ENCODE measurements around the gene HRCT1. TPM values are rescaled to one million over a fixed set of nuclear protein-coding genes. Genes with fewer than 3 reads are reported as not detected.

Gene HRCT1
- total and polyA plus RNA-seq, 10 donors = 0.52 to 2.5 (median 0.91) TPM; not detected in 4

DNA sequence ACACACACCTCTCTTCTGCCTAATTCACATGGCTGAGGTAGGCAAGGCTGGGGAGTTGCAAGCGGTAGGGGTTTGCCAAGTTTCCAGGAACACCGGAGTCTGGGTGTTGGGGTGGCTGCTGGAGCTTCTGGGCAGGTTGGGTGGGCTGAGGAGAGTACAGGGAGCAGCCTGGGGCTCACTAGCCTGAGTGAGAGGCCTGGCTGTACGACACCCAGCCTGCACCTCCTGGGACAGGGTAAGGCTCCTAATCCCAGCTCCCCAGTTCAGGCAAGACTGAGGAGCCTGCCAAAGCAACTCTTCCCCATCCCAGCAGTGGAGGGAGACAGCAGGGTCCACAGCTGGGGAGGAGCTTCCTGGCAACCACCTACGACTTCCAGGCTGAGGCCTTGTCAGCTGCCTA is 11.3 kb downstream of the HRCT1 start:
- no peak for TF ChIP-seq POLR2A (IDR thresholded peaks at IDR 0.05)
- TF ChIP-seq, protein P1, sequence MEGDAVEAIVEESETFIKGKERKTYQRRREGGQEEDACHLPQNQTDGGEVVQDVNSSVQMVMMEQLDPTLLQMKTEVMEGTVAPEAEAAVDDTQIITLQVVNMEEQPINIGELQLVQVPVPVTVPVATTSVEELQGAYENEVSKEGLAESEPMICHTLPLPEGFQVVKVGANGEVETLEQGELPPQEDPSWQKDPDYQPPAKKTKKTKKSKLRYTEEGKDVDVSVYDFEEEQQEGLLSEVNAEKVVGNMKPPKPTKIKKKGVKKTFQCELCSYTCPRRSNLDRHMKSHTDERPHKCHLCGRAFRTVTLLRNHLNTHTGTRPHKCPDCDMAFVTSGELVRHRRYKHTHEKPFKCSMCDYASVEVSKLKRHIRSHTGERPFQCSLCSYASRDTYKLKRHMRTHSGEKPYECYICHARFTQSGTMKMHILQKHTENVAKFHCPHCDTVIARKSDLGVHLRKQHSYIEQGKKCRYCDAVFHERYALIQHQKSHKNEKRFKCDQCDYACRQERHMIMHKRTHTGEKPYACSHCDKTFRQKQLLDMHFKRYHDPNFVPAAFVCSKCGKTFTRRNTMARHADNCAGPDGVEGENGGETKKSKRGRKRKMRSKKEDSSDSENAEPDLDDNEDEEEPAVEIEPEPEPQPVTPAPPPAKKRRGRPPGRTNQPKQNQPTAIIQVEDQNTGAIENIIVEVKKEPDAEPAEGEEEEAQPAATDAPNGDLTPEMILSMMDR (IDR thresholded peaks at IDR 0.05 in 8 of 11, conservative IDR thresholded peaks at IDR 0.05 in 3 of 11) = no peak
- TF ChIP-seq POLR2AphosphoS5 (IDR thresholded peaks at IDR 0.05) = no peak
- Histone ChIP-seq H3K4me1 (peaks cover 0 to 46% (median 14%) of the 10 kb centered on the region in 6 donors), H3K9me3 (no peaks in the 10 kb centered on the region), H3K27ac (peak overlapping the region in 5 of 8 donors; percentile 11 to 73 (median 63)), H3K27me3 (replicated peaks in 1 of 7) (no peaks in the 10 kb centered on the region), H3K36me3 (no peaks in the 10 kb centered on the region), H3K4me3 (no peak overlapping the region)
- intact Hi-C loops (cut with DNase I; ENCODE audit: low total_unique reads) = no loop called here
- DNase-seq = no peak
- WGBS, 5 donors = 85 to 96% (median 88%) methylated on average over 2 to 4 of the region's 4 CpGs

DNA sequence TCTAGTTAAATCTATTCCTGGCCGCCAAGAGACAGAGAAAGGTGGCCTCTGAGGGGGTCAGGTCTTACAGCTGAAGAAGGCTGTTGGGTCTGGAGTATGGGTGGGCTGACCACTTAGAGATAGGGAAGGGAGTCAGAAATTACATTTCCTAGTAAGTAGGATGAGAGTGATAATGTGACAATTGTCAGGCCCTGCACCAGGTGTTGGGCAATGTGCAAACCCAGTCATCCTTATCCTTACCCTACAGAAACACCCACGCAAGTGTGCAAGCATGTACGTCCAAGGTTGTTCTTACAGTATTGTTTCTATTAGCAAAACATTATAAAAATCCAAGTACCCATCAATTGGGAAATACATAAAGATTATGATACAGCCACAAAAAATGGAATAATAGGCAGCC is 12.8 kb downstream of the HRCT1 start:
- peaks cover 0 to 6% (median 0%) of the 10 kb centered on the region in 7 donors for H3K27me3 ChIP-seq (replicated peaks in 1 of 7)
- no peak for DNase-seq
- TF ChIP-seq POLR2A (IDR thresholded peaks at IDR 0.05) (no peak), POLR2AphosphoS5 (IDR thresholded peaks at IDR 0.05) (no peak)
- TF ChIP-seq, protein P1 (IDR thresholded peaks at IDR 0.05 in 8 of 11, conservative IDR thresholded peaks at IDR 0.05 in 3 of 11) = no peak
- peak overlapping the region in 4 of 8 donors; percentile 18 to 68 (median 41) for H3K27ac ChIP-seq
- WGBS, 5 donors = 81 to 91% (median 87%) methylated on average over 3 of the region's 3 CpGs
- no peaks in the 10 kb centered on the region for H3K9me3 ChIP-seq
- H3K4me1 ChIP-seq = peaks cover under 1 to 41% (median 12%) of the 10 kb centered on the region in 6 donors
- intact Hi-C loops (cut with DNase I; ENCODE audit: low total_unique reads) = no loop called here
- H3K36me3 ChIP-seq = no peaks in the 10 kb centered on the region
- no peak overlapping the region for H3K4me3 ChIP-seq

DNA sequence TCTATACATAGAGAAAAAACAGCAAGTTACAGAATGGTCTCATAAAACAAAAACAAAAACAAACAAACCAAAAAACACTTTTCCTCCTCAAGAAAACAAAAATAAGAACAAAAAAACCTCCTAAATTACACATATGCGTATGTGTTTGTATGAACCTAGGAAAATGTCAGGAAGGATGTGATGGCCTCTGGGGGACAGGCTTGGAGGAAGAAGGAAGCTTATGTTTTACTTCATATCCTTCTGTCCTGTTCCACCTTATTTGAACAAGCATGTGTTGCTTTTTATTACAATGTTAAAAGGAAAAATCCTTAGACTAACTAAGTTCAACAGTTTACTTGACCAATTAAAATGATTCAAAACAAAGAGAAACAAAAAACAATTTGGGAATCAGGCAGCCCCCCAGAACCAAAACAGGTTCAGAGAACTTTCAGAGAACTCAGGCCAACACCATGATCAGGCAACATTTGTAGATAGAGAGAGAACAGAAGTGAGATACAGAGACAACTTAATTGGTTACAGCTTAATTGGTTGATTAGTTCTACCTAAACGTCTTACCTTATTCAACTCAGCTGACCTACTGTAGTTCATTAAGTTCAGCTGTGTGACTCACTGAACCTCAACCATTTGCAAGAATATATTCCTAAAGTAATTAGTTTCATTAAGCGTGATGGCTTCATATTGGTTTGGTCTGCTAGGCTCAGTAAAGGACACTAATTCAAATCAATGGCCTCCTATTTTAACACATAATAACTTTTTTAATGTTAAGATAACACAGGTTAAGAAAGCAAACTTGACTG is 13.4 kb downstream of the HRCT1 start:
- 69 to 74% (median 71%) methylated on average over 3 of the region's 3 CpGs for WGBS, 5 donors
- Histone ChIP-seq H3K4me1 (peaks cover 3 to 45% (median 18%) of the 10 kb centered on the region in 6 donors), H3K4me3 (no peak overlapping the region), H3K27me3 (replicated peaks in 1 of 7) (peaks cover 0 to 6% (median 0%) of the 10 kb centered on the region in 7 donors), H3K9me3 (no peaks in the 10 kb centered on the region), H3K27ac (peak overlapping the region in 6 of 8 donors; percentile 15 to 68 (median 30)), H3K36me3 (no peaks in the 10 kb centered on the region)
- no peak for DNase-seq
- intact Hi-C loops (cut with DNase I; ENCODE audit: low total_unique reads) = no loop called here
- TF ChIP-seq, protein P1 (IDR thresholded peaks at IDR 0.05 in 8 of 11, conservative IDR thresholded peaks at IDR 0.05 in 3 of 11) = no peak
- TF ChIP-seq POLR2AphosphoS5 (IDR thresholded peaks at IDR 0.05) (no peak), POLR2A (IDR thresholded peaks at IDR 0.05) (no peak)

DNA sequence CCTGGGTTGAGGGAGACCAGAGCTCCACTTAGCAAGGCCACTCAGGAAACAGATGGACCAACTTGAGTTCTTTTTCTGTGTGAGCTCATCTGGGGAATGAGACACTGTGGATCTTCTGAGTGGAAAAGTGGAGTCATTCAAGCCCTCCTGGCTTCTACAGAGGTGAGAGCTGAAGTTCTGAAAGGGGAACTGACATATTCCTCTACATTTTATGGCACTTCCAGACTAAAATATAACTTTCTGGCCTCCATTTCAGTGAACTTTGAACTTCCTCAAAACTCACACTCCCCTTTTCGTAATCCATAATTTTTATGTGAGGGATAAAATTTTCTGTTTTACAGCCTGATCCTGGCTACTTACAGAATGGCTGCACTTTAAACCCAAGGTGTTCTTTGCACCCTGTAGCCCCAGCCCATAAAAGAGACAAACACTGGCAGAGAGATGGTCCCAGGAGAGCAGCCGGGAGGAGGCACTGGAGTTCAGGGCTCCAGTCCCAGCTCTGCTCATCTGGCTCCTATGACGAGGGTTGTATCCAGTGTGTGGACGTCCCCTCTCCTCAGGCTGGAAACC is 14.1 kb downstream of the HRCT1 start:
- 81 to 96% (median 86%) methylated on average over 3 to 4 of the region's 4 CpGs for WGBS, 5 donors
- Histone ChIP-seq H3K27ac (peak overlapping the region in 6 of 8 donors; percentile 15 to 68 (median 30)), H3K27me3 (replicated peaks in 1 of 7) (peaks cover 0 to 6% (median 0%) of the 10 kb centered on the region in 7 donors), H3K36me3 (no peaks in the 10 kb centered on the region), H3K4me3 (no peak overlapping the region), H3K4me1 (peaks cover 3 to 45% (median 22%) of the 10 kb centered on the region in 6 donors), H3K9me3 (no peaks in the 10 kb centered on the region)
- intact Hi-C loops (cut with DNase I; ENCODE audit: low total_unique reads) = no loop called here
- DNase-seq = no peak
- TF ChIP-seq, protein P1 (IDR thresholded peaks at IDR 0.05 in 8 of 11, conservative IDR thresholded peaks at IDR 0.05 in 3 of 11) = no peak
- no peak for TF ChIP-seq POLR2AphosphoS5 (IDR thresholded peaks at IDR 0.05)
- no peak for TF ChIP-seq POLR2A (IDR thresholded peaks at IDR 0.05)

Measured in spleen (tissue), 11 donors.